ENCODE measurements around the gene FUZ. TPM values are rescaled to one million over a fixed set of nuclear protein-coding genes. Genes with fewer than 3 reads are reported as not detected.

The FUZ gene
- total and polyA plus RNA-seq, 5 donors = 13.2 to 25.8 (median 17.2) TPM

DNA sequence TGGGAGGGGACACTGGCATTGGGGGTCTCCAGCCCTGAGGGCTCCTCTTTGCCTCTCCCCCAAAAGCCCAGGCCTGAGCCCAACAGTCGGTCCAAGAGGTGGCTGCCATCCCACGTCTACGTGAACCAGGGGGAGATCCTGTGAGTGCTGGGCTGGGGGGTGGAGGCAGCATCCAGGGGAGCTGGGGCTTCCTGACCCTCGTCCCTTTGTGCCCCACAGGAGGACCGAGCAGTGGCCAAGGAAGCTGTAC lies 44.7 kb upstream of the FUZ start:
- intact Hi-C loops (cut with DNase I) = loop anchor here in 1 of 4 donors (10.0 kb wide), 1 partner anchor 173 kb away; the partner anchor contains the start of gene ADM5
- ATAC-seq = no peak
- no peaks in the 10 kb centered on the region for H3K4me1 ChIP-seq (ENCODE audit: control insufficient read depth, insufficient read depth, low read length)
- no peaks in the 10 kb centered on the region for H3K27me3 ChIP-seq (ENCODE audit: control insufficient read depth, insufficient read depth)
- H3K9me3 ChIP-seq (ENCODE audit: control insufficient read depth, low read length) = no peaks in the 10 kb centered on the region
- H3K4me3 ChIP-seq (ENCODE audit: low read length) = no peak overlapping the region
- 75% methylated on average over 5 of the region's 5 CpGs for WGBS
- H3K27ac ChIP-seq (ENCODE audit: low read length) = no peak overlapping the region
- DNase-seq = no peak

DNA sequence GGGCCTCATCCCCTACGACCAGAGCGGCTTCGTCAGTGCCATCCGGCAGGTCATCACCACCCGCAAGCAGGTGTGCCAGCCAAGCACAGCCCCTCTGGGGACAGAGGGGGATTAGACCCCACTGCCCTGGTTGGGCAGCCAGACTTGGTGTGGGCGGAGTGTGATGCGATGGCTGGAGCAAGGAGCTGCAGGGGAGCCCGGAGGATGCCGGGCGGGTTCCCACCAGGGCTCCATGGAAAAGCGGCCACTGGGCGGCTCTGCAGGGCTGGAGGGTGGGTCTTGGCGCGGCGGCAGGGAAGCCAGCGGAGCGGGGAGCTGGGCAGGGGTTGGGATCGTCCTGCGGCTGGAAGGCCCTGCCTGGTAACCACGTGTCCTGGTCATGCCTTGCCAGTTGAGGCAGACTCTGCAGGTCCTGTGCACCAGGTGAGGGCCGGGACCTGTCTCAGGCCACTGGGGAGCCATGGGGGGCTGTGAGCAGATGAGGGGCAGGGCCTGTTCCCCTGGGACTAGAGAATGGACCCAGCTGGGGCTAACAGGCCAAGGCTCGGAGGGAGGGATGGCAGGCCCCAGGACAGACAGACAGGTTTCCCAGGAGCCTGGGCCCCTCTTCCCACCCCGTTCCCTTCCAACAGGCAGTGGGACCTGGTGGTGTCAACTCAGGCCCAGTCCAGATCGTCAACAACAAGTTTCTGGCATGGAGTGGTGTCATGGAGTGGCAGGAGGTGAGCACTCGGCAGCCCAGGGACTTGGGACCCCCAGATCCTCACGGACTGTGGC lies 44.2 kb upstream of the FUZ start:
- DNase-seq (peak in 2 of 3 donors; percentile 48 to 68), ATAC-seq (no peak)
- Histone ChIP-seq H3K27me3 (ENCODE audit: control insufficient read depth, insufficient read depth) (no peaks in the 10 kb centered on the region), H3K27ac (ENCODE audit: low read length) (no peak overlapping the region), H3K4me1 (ENCODE audit: control insufficient read depth, insufficient read depth, low read length) (peaks cover 5% of the 10 kb centered on the region), H3K4me3 (ENCODE audit: low read length) (no peak overlapping the region), H3K9me3 (ENCODE audit: control insufficient read depth, low read length) (no peaks in the 10 kb centered on the region)
- 92% methylated on average over 26 of the region's 26 CpGs for WGBS
- intact Hi-C loops (cut with DNase I) = loop anchor here in 1 of 4 donors (10.0 kb wide), 1 partner anchor 172 kb away; the partner anchor contains the start of gene ADM5

DNA sequence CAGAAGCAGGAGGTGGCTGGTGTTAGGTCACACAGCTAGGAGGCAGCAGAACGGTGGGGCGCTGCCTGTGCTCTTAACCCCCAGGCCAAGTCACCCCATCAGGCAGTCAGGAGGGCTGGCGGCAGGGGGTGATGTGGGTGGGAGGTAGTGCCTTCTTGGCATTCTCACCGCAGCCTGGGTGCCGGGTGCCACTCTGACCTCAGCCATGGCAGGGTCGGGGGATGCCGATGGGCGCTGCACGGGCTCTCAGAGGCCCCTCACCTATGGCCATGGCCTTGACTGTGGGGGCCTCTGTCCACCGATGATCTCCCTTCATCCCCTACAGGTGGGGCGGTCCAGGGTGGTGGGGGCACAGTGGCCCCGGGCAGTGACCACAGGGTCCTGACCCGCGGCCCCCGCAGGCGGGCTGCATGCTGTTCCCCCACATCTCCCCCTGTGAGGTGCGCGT lies 43.5 kb upstream of the FUZ start:
- Histone ChIP-seq H3K4me1 (ENCODE audit: control insufficient read depth, insufficient read depth, low read length) (peaks cover 6% of the 10 kb centered on the region), H3K27me3 (ENCODE audit: control insufficient read depth, insufficient read depth) (no peaks in the 10 kb centered on the region), H3K4me3 (ENCODE audit: low read length) (no peak overlapping the region), H3K27ac (ENCODE audit: low read length) (no peak overlapping the region), H3K9me3 (ENCODE audit: control insufficient read depth, low read length) (no peaks in the 10 kb centered on the region)
- WGBS = 91% methylated on average over 18 of the region's 18 CpGs
- DNase-seq (peak in 2 of 3 donors; percentile 55 to 59), ATAC-seq (peak in 1 of 2 donors; percentile 0)
- intact Hi-C loops (cut with DNase I) = loop anchor here in 1 of 4 donors (10.0 kb wide), 1 partner anchor 172 kb away; the partner anchor contains the start of gene ADM5

DNA sequence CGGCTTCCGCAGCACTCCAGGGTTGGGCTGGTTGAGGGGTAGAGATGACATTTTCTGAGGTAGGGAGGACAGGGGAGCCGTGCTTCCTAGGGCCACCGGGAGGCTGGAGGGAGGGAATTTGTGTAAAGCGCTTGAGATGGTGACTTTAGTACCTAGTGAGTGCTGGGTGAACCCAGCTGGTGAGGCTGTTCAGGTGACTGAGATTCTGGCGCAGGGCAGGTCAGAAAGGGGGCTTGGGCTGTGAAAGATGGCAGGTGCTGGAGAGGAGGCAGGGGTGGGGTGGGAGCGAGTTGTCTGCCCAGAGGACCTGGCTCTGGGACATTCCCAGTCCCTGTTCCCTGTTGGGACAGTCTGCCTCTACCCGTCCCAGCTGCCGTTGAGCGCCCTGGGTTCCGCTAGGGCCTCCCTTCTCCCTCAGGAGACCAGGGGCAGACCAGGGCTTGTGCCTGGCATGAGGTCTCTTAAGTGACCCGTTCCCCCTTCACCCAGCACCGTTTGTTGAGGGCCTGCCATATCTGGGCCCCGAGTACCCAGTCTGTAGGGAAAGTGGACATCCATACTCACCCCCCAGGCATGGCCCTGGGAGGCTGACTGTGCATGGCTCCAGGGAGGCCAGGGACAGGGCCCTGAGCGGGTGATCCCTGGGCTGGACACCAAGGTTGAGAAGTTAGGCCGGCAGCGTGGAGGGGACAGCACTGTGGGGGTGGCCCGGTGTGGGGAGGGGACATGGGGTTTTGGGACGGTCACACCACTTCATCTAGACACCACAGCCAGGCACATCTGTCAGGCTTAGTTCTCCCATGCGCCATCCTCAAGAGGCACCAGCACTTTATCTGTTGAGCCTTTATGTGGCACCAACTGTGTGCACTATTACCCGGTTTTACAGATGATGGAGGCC lies 42.8 kb upstream of the FUZ start:
- no peak for ATAC-seq
- H3K27me3 ChIP-seq (ENCODE audit: control insufficient read depth, insufficient read depth) = no peaks in the 10 kb centered on the region
- 78% methylated on average over 21 of the region's 21 CpGs for WGBS
- H3K4me1 ChIP-seq (ENCODE audit: control insufficient read depth, insufficient read depth, low read length) = peaks cover 6% of the 10 kb centered on the region
- intact Hi-C loops (cut with DNase I) = loop anchor here in 1 of 4 donors (10.0 kb wide), 1 partner anchor 171 kb away; the partner anchor contains the start of gene ADM5
- H3K27ac ChIP-seq (ENCODE audit: low read length) = no peak overlapping the region
- no peaks in the 10 kb centered on the region for H3K9me3 ChIP-seq (ENCODE audit: control insufficient read depth, low read length)
- no peak overlapping the region for H3K4me3 ChIP-seq (ENCODE audit: low read length)
- peak in 2 of 3 donors; percentile 57 to 63 for DNase-seq

DNA sequence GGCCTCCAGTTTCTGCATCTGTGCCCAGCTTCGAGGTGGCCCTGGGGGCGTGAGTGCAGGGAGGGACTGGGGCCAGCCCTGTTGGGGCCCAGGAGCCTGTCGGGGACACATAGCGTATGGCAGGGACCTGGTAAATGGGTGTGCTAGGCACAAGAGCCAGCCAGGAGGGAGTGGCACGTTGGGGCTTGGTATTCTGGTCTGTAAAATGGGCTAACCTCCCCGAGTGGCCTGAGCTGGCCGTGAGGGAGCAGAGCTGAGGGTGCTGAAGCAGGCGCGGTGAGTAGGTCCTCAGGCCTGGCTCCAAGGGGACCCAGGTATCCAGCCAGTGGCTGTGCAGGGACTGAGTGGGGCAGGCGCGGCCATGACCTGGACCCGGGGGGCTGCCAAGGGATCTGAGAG lies 42.2 kb upstream of the FUZ start:
- WGBS = 88% methylated on average over 12 of the region's 12 CpGs
- DNase-seq (peak in 2 of 3 donors; percentile 51 to 62), ATAC-seq (no peak)
- H3K27ac ChIP-seq (ENCODE audit: low read length) = no peak overlapping the region
- no peaks in the 10 kb centered on the region for H3K27me3 ChIP-seq (ENCODE audit: control insufficient read depth, insufficient read depth)
- no peaks in the 10 kb centered on the region for H3K9me3 ChIP-seq (ENCODE audit: control insufficient read depth, low read length)
- intact Hi-C loops (cut with DNase I) = loop anchor here in 1 of 4 donors (10.0 kb wide), 1 partner anchor 170 kb away; the partner anchor contains the start of gene ADM5
- peaks cover 6% of the 10 kb centered on the region for H3K4me1 ChIP-seq (ENCODE audit: control insufficient read depth, insufficient read depth, low read length)
- H3K4me3 ChIP-seq (ENCODE audit: low read length) = no peak overlapping the region

DNA sequence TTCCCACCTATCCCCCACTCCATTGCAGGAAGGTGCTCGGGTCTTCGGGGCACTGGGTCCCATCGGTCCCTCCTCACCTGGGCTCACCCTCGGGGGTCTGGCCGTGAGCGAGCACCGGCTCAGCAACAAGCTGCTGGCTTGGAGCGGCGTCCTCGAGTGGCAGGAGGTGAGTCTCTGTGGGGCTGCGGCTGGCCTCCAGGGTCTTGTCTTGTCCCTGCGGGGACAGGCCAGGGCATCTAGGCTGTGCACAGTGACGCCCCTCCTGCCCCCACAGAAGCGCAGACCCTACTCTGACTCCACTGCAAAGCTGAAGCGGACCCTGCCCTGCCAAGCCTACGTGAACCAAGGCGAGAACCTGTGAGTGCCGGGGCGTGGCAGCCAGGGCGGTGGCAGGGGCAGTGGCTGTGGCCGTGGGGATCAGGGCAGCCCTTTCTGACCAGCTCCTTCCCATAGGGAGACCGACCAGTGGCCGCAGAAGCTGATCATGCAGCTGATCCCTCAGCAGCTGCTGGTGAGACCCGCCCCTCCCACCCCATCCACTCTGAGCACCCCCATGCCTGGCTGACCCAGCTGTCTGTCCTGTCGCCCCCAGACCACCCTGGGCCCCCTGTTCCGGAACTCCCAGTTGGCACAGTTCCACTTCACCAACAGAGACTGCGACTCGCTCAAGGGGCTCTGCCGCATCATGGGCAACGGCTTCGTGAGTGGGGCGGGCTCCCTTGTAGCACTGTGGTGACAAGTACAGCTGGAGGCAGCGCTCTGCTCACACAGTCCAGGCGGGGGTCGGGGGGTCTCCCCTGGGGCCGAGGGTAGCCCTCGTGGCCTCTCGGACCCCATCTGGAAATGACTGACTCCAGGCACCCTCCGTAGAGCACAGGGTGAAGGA lies 41.5 kb upstream of the FUZ start:
- intact Hi-C loops (cut with DNase I) = loop anchor here in 1 of 4 donors (10.0 kb wide), 1 partner anchor 170 kb away; the partner anchor contains the start of gene ADM5
- ATAC-seq (no peak), DNase-seq (peak; percentile 43 to 67 (median 65))
- H3K27me3 ChIP-seq (ENCODE audit: control insufficient read depth, insufficient read depth) = no peaks in the 10 kb centered on the region
- H3K9me3 ChIP-seq (ENCODE audit: control insufficient read depth, low read length) = no peaks in the 10 kb centered on the region
- peaks cover 6% of the 10 kb centered on the region for H3K4me1 ChIP-seq (ENCODE audit: control insufficient read depth, insufficient read depth, low read length)
- 87% methylated on average over 39 of the region's 39 CpGs for WGBS
- no peak overlapping the region for H3K27ac ChIP-seq (ENCODE audit: low read length)
- H3K4me3 ChIP-seq (ENCODE audit: low read length) = no peak overlapping the region

DNA sequence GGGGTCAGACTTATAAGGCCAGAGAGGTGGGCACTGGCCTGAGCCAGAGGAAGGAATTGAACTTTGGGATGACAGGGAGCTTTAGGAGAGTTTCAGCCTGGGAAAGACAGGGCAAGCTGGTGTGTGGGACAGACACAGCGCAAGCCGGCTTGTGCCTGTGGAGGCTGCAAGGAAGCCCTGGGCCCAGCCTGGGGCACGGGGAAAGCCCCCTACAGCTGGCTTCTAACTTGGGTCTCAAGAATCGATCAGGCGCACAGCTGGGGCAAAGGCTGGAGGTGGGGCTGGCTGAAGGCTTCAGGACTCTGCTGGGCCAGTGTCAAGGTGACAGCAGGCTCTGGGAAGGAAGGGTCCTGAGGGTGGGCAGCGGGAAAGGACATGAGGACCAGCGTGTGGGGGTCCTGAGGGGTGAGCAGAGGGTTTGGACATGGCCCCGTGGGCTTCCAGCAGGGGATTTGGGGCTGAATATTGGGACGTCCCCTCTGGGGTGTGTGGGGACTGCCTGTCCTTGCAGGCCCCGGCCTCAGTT lies 40.8 kb upstream of the FUZ start:
- Histone ChIP-seq H3K4me3 (ENCODE audit: low read length) (no peak overlapping the region), H3K9me3 (ENCODE audit: control insufficient read depth, low read length) (no peaks in the 10 kb centered on the region), H3K27me3 (ENCODE audit: control insufficient read depth, insufficient read depth) (no peaks in the 10 kb centered on the region), H3K27ac (ENCODE audit: low read length) (no peak overlapping the region), H3K4me1 (ENCODE audit: control insufficient read depth, insufficient read depth, low read length) (peaks cover 6% of the 10 kb centered on the region)
- peak in 2 of 3 donors; percentile 29 to 55 for DNase-seq
- intact Hi-C loops (cut with DNase I) = loop anchor here in 1 of 4 donors (10.0 kb wide), 1 partner anchor 169 kb away; the partner anchor contains the start of gene ADM5
- ATAC-seq = no peak
- 87% methylated on average over 10 of the region's 10 CpGs for WGBS

DNA sequence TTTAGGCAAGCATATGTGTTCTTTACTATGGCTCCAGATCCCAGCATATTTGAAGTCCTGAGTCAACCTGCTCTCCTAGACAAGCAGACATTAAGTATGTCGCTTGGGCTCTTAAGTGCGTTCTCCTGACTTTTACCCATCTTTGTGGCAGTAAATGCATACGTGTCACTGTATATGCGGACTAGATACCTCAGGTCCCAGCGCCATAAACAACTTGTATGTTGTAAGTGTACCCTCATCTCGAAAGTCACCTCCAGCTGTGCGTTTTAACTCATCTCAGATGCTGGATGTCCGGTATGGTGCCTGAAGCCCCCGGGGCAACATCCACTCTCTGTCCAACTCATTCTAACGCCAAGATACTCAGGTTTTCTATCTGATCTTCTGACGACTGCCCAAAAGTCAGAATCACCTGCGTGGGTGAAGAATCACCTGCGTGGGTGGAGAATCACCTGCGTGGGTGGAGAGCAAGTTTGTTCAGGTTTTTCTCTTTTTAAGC lies 39.6 kb upstream of the FUZ start:
- ATAC-seq (no peak), DNase-seq (peak in 2 of 3 donors; percentile 10 to 20)
- intact Hi-C loops (cut with DNase I) = loop anchor here in 1 of 4 donors (10.0 kb wide), 1 partner anchor 168 kb away; the partner anchor contains the start of gene ADM5
- peaks cover 6% of the 10 kb centered on the region for H3K4me1 ChIP-seq (ENCODE audit: control insufficient read depth, insufficient read depth, low read length)
- no peaks in the 10 kb centered on the region for H3K9me3 ChIP-seq (ENCODE audit: control insufficient read depth, low read length)
- no peak overlapping the region for H3K27ac ChIP-seq (ENCODE audit: low read length)
- 66% methylated on average over 14 of the region's 14 CpGs for WGBS
- H3K4me3 ChIP-seq (ENCODE audit: low read length) = no peak overlapping the region
- H3K27me3 ChIP-seq (ENCODE audit: control insufficient read depth, insufficient read depth) = no peaks in the 10 kb centered on the region

DNA sequence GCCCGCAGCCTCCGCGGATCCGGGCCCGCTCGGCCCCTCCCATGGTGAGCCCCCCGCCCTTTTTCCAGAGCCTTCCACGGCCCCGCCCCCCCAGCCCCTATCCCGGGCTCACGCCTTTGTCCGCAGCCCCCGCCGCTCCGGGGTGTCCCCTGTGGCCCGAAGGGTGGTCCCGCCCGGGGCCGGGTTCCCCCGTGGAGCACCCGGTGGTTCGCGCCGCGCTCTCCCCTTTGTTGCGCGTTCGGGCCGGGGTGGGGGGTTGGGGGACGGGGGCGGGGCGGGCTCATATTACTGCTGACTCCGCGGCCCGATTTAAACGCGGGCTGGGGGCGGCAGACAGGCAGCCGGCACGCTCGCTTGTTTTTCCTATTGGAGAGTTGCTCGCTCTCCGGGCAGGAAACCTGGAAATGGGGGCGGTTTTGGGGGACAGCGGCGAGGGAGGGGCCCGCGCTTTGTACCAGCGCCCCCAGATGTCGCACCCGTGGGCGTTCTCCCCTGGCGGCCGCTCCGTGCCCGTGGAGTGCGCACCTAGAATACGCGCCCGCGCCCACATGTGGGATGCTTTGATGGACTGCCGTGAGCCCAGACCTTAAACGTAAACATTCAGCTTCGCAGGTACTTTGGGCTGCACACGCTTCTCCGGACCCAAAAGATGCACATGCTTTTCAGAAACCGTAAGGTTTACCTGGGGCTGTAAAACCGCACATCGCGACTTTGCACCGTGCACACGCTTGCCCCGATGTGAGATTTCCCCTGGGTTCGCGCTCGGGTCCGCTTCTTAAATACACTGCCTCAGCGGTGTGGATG lies 38.6 kb upstream of the FUZ start:
- H3K9me3 ChIP-seq (ENCODE audit: control insufficient read depth, low read length) = no peaks in the 10 kb centered on the region
- H3K4me1 ChIP-seq (ENCODE audit: control insufficient read depth, insufficient read depth, low read length) = peaks cover 6% of the 10 kb centered on the region
- DNase-seq (peak; percentile 43 to 83 (median 71)), ATAC-seq (no peak)
- no peaks in the 10 kb centered on the region for H3K27me3 ChIP-seq (ENCODE audit: control insufficient read depth, insufficient read depth)
- intact Hi-C loops (cut with DNase I) = loop anchor here in 1 of 4 donors (10.0 kb wide), 1 partner anchor 167 kb away; the partner anchor contains the start of gene ADM5
- H3K27ac ChIP-seq (ENCODE audit: low read length) = peak overlapping the region; percentile 98
- peak overlapping the region; percentile 98 for H3K4me3 ChIP-seq (ENCODE audit: low read length)
- WGBS = 2% methylated on average over 76 of the region's 78 CpGs
